ENCODE results near the gene SMIM36. TPM values are rescaled to one million over a fixed set of nuclear protein-coding genes. Genes with fewer than 3 reads are reported as not detected.

The SMIM36 gene
- total RNA-seq, 1 donor from 2014 or later, result not detected

DNA sequence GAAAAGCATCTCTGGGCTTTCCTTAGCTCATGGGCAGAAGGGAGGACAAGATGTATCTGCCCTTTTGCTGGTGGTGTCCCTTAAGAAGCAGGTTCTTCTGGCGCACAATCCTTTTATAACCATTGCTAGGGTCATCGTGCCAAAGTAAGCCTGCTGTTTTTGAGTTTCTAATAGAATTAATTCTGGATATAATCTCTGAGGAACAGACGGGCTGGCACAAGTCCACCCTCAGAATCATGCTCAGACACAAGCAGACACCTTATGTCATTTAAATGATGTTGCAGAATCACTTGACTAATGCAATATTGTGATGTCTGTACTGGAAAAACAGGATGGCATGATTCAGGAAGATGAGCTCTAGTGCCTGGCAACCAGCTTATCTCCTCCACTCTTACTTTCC lies 70.9 kb downstream of the SMIM36 start:
- DNase-seq (ENCODE audit: low spot score in 2 of 2), result no peak
- Histone ChIP-seq H3K4me3 (no peak overlapping the region), H3K36me3 (no peaks in the 10 kb centered on the region), H3K27ac (no peak overlapping the region), H3K9me3 (no peaks in the 10 kb centered on the region), H3K27me3 (no peaks in the 10 kb centered on the region), H3K4me1 (no peaks in the 10 kb centered on the region)
- intact Hi-C loops (cut with DNase I), result no loop called here
- TF ChIP-seq, protein P1, sequence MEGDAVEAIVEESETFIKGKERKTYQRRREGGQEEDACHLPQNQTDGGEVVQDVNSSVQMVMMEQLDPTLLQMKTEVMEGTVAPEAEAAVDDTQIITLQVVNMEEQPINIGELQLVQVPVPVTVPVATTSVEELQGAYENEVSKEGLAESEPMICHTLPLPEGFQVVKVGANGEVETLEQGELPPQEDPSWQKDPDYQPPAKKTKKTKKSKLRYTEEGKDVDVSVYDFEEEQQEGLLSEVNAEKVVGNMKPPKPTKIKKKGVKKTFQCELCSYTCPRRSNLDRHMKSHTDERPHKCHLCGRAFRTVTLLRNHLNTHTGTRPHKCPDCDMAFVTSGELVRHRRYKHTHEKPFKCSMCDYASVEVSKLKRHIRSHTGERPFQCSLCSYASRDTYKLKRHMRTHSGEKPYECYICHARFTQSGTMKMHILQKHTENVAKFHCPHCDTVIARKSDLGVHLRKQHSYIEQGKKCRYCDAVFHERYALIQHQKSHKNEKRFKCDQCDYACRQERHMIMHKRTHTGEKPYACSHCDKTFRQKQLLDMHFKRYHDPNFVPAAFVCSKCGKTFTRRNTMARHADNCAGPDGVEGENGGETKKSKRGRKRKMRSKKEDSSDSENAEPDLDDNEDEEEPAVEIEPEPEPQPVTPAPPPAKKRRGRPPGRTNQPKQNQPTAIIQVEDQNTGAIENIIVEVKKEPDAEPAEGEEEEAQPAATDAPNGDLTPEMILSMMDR (IDR thresholded peaks at IDR 0.05), result no peak

DNA sequence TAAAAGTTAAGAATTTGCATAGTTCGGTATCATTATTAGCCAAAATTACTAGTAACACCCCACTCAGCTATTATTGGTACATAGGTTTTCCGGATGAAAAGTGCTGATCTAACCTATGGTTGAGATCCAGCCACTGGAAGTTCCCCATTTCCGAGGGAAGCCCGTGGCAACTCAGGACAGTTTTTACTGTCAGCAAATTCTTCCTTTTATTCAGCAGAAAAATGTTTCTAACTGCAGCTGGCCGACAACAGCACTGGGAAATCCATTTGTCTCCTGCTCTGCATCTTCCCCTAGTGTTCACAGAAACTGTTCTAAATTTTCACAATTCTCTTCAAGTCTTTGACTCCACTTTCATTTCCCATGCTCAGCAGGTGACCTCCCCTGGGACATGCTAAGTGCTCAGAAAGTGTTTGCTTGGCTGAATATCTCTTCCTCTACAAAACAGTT lies 74.1 kb downstream of the SMIM36 start:
- no peaks in the 10 kb centered on the region for H3K4me1 ChIP-seq
- intact Hi-C loops (cut with DNase I), result no loop called here
- H3K27ac ChIP-seq, result no peak overlapping the region
- no peaks in the 10 kb centered on the region for H3K27me3 ChIP-seq
- H3K4me3 ChIP-seq, result no peak overlapping the region
- H3K9me3 ChIP-seq, result no peaks in the 10 kb centered on the region
- H3K36me3 ChIP-seq, result no peaks in the 10 kb centered on the region
- TF ChIP-seq, protein P1 (IDR thresholded peaks at IDR 0.05), result no peak
- no peak for DNase-seq (ENCODE audit: low spot score in 2 of 2)

DNA sequence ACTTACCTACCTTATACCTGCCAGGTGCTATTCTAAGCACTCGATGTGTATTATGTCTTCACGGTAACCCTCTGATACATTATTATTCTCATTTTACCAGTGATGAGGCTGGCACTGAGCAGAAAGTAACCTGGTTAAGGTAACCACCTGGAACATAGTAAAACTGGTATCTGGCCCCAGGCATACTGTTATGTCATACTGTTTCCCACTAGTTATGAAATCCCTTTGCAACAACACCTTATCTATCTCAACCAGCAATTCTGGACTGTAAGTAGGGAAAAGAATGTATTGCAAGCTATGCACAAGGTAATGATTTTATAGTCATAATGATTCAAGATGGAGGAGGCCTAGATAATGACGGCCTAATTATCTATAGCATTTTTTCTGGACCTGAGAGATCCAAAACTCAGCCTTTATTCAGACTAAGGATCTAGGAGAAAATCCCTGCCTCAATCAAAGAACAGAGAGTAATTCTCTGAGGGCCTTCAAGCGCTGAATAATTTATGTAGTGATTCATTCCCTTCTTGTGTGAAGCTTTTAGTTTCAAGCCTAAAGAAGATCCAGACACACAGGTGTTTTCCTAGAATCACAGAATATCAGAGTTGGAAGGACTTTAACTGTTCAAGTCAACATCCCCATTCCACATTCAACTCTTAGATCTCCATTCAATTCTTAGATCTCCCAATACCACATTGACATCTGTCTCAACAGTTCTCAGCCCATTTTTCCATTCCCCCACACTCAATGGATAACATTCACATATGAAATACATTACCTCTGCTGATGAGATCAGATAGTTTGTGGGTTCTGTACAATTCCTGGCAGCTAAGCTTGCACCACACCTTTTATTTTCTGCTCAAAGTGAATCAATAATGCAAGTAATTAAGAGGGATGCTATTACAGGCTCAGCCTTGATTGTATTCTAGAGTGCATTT lies 74.8 kb downstream of the SMIM36 start:
- Histone ChIP-seq H3K27ac (no peak overlapping the region), H3K27me3 (no peaks in the 10 kb centered on the region), H3K9me3 (no peaks in the 10 kb centered on the region), H3K4me3 (no peak overlapping the region), H3K36me3 (no peaks in the 10 kb centered on the region), H3K4me1 (no peaks in the 10 kb centered on the region)
- DNase-seq (ENCODE audit: low spot score in 2 of 2), result no peak
- intact Hi-C loops (cut with DNase I), result no loop called here
- TF ChIP-seq, protein P1 (IDR thresholded peaks at IDR 0.05), result no peak

DNA sequence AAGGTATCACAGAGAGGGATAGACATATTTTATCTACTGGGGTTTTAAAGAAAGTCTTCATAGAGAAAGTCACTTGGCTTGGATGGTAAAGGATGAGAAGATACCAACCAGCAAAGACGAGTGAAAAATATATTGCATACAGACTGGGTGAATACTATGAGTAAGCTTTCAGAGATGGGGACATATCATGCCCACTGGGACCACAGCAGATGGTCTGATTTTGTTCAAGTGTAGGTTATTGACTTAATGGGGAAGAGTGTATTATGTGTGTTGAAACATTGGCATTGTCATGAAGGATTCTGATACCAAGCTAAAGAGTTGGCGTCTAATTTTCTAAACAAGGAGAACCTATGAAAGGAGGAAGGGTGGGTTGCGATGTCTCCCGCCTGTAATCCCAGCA lies 75.8 kb downstream of the SMIM36 start:
- H3K36me3 ChIP-seq, result no peaks in the 10 kb centered on the region
- H3K27ac ChIP-seq, result no peak overlapping the region
- intact Hi-C loops (cut with DNase I), result no loop called here
- H3K9me3 ChIP-seq, result no peaks in the 10 kb centered on the region
- no peaks in the 10 kb centered on the region for H3K27me3 ChIP-seq
- no peak overlapping the region for H3K4me3 ChIP-seq
- TF ChIP-seq, protein P1 (IDR thresholded peaks at IDR 0.05), result no peak
- H3K4me1 ChIP-seq, result no peaks in the 10 kb centered on the region
- no peak for DNase-seq (ENCODE audit: low spot score in 2 of 2)

GRCh38 chr17:55434721-55435120 lies 76.5 kb downstream of the SMIM36 start:
- Histone ChIP-seq H3K9me3 (no peaks in the 10 kb centered on the region), H3K27ac (no peak overlapping the region), H3K4me3 (no peak overlapping the region), H3K4me1 (no peaks in the 10 kb centered on the region), H3K27me3 (no peaks in the 10 kb centered on the region), H3K36me3 (no peaks in the 10 kb centered on the region)
- intact Hi-C loops (cut with DNase I), result no loop called here
- TF ChIP-seq, protein P1 (IDR thresholded peaks at IDR 0.05), result no peak
- no peak for DNase-seq (ENCODE audit: low spot score in 2 of 2)

Data from ascending aorta (tissue), 2 donors.